ENCODE measurements around the gene RGS11. TPM values are rescaled to one million over a fixed set of nuclear protein-coding genes. Genes with fewer than 3 reads are reported as not detected.

Gene RGS11
- total RNA-seq, 2 donors from 2014 or later = 0.19 to 0.67 TPM

DNA sequence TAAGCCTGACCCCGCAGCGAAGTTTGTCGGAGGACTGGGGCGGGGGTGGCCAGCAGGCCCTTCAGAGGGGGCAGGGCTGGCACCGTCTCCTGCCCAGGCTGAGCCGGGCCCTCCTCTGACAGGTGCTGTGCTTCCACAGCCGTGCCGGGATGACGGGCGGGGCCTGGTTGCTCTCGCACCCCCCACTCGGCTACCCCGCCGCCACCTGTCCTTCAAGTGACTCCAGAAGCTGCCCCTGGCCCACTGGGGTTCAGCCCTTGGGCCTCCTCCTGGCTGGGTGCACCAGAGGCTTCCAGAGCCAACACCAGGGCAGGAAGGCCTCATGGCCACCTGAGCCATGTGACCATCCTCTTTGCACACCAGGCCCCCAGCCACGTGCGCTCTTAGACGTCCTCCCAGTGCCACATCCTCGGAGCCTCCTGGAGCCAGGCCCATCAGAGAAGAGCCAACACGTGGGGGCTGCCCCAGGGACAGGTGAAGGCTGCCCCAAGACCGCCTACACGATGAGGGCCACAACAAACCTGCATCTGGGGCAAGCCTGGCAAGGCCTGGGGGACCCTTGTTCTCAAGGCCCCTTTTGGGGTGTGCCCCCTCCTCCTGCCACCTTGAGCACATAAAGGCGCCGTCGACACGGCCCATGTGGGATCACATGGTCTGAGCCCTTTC, 14.4 kb upstream of the RGS11 start:
- Mint-ChIP-seq H3K27ac (no peak overlapping the region), H3K4me3 (no peak overlapping the region), H3K4me1 (ENCODE audit: low read depth) (no peaks in the 10 kb centered on the region), H3K9me3 (no peaks in the 10 kb centered on the region), H3K36me3 (ENCODE audit: insufficient read depth in 2 of 2) (peaks cover 2 to 10% of the 10 kb centered on the region in 2 donors), H3K27me3 (ENCODE audit: low read depth) (no peaks in the 10 kb centered on the region)
- no peak for DNase-seq
- ATAC-seq (replicated peaks in 1 of 2) = no peak

DNA sequence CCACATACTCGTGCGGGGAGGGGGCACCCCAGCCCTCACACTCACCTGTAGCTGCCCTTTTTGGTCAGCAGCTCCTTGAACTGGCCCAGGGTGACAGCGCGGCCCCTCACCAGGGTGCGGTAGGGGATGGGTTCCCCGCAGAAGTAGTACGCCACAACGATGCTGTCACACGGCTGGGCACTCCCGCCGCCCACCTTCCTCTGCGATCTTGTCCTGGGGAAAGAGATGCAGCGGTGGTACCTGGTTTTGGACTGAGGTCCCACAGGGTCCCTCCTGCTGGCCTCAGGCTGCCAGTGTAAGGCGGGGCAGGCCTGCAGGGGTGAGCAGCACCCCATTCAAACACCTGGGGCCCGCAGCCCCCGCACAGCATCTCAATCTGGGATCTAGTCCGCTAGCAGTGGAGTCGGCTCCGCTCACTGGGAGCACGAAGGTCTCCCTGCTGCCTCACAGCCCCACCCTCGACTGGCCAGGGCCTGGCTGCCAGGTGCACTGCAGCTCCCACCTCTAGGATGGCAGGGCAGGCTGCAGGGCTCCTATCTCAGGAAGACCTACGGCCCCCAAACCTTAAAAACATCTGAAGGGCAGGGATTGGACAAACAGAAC, 13.8 kb upstream of the RGS11 start:
- Mint-ChIP-seq H3K9me3 (no peaks in the 10 kb centered on the region), H3K36me3 (ENCODE audit: insufficient read depth in 2 of 2) (peaks cover 2 to 10% of the 10 kb centered on the region in 2 donors)

GRCh38 chr16:287981-288920, 12.5 kb upstream of the RGS11 start:
- Mint-ChIP-seq H3K9me3 (no peaks in the 10 kb centered on the region), H3K4me1 (ENCODE audit: low read depth) (no peaks in the 10 kb centered on the region), H3K27me3 (ENCODE audit: low read depth) (no peaks in the 10 kb centered on the region), H3K27ac (no peak overlapping the region), H3K36me3 (ENCODE audit: insufficient read depth in 2 of 2) (peaks cover 2 to 7% of the 10 kb centered on the region in 2 donors), H3K4me3 (no peak overlapping the region)
- ATAC-seq (replicated peaks in 1 of 2) (no peak), DNase-seq (no peak)

More for the DNA sequence above, 13.8 kb upstream of the RGS11 start:
- Mint-ChIP-seq H3K27ac (no peak overlapping the region), H3K27me3 (ENCODE audit: low read depth) (no peaks in the 10 kb centered on the region), H3K4me1 (ENCODE audit: low read depth) (no peaks in the 10 kb centered on the region), H3K4me3 (no peak overlapping the region)
- no peak for ATAC-seq (replicated peaks in 1 of 2)
- DNase-seq = no peak

GRCh38 chr16:287298-287811, 11.6 kb upstream of the RGS11 start:
- Mint-ChIP-seq H3K27ac (no peak overlapping the region), H3K4me1 (ENCODE audit: low read depth) (no peaks in the 10 kb centered on the region), H3K36me3 (ENCODE audit: insufficient read depth in 2 of 2) (peaks cover 0 to 4% of the 10 kb centered on the region in 2 donors), H3K4me3 (no peak overlapping the region), H3K9me3 (no peaks in the 10 kb centered on the region), H3K27me3 (ENCODE audit: low read depth) (no peaks in the 10 kb centered on the region)
- DNase-seq (no peak), ATAC-seq (replicated peaks in 1 of 2) (no peak)

DNA sequence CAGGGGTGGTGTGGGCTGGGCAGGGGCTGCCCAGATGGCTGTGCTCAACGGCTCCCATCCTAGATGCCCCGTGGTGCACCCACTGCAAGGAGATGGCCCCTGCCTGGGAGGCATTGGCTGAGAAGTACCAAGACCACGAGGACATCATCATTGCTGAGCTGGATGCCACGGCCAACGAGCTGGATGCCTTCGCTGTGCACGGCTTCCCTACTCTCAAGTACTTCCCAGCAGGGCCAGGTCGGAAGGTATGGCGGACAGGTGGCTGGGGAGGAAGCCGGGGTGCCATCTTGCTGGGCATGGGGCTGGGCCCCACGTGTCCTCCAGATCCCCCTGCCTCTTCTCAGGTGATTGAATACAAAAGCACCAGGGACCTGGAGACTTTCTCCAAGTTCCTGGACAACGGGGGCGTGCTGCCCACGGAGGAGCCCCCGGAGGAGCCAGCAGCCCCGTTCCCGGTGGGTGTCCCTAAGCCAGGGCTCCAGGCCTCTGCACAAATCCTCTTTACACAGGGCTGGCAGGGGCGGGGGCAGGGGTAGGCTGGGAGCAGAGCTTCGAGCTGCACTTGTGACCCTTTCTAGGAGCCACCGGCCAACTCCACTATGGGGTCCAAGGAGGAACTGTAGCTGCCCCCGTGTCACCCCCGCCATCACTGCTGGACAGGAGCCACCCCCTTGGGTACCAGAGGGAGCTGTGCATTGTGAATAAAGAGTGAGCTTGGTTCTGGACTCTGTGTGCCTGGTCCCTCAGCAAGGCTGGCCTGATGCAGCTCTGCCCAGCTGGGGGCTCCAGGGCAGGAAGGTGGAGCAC, 10.9 kb upstream of the RGS11 start:
- no peak overlapping the region for H3K27ac Mint-ChIP-seq
- H3K4me1 Mint-ChIP-seq (ENCODE audit: low read depth) = no peaks in the 10 kb centered on the region
- H3K9me3 Mint-ChIP-seq = no peaks in the 10 kb centered on the region
- no peak for DNase-seq
- H3K27me3 Mint-ChIP-seq (ENCODE audit: low read depth) = no peaks in the 10 kb centered on the region
- H3K4me3 Mint-ChIP-seq = no peak overlapping the region
- peaks cover 0 to 4% of the 10 kb centered on the region in 2 donors for H3K36me3 Mint-ChIP-seq (ENCODE audit: insufficient read depth in 2 of 2)
- no peak for ATAC-seq (replicated peaks in 1 of 2)

DNA sequence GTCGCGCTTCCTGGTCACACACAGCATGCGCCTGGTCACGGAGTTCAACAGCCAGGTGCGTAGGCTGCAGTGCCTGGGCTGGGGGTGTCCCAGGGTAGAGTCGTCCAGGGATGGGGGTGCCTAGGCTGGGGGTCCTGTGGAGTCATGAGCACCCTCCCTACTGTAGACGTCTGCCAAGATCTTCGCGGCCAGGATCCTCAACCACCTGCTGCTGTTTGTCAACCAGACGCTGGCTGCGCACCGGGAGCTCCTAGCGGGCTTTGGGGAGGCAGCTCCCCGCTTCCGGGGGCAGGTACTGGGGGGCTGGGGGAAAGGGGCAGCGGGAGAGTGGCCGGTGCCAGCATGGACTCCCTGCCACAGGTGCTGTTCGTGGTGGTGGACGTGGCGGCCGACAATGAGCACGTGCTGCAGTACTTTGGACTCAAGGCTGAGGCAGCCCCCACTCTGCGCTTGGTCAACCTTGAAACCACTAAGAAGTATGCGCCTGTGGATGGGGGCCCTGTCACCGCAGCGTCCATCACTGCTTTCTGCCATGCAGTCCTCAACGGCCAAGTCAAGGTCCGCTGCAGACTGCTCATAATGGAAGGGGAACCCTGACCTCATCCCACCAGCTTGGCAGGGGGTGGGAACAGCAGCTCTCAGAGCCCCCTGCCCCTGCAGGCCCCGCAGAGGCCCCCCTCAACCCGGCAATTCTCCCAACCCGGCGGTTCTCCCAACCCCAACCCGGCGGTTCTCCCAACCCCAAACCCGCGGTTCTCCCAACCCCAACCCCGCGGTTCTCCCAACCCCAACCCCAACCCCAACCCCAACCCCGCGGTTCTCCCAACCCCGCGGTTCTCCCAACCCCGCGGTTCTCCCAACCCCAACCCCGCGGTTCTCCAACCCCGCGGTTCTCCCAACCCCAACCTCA, 9.7 kb upstream of the RGS11 start:
- H3K4me1 Mint-ChIP-seq (ENCODE audit: low read depth) = no peaks in the 10 kb centered on the region
- no peaks in the 10 kb centered on the region for H3K9me3 Mint-ChIP-seq
- DNase-seq (no peak), ATAC-seq (replicated peaks in 1 of 2) (no peak)
- H3K27ac Mint-ChIP-seq = no peak overlapping the region
- H3K4me3 Mint-ChIP-seq = no peak overlapping the region
- H3K27me3 Mint-ChIP-seq (ENCODE audit: low read depth) = no peaks in the 10 kb centered on the region
- peaks cover 0 to 4% of the 10 kb centered on the region in 2 donors for H3K36me3 Mint-ChIP-seq (ENCODE audit: insufficient read depth in 2 of 2)

DNA sequence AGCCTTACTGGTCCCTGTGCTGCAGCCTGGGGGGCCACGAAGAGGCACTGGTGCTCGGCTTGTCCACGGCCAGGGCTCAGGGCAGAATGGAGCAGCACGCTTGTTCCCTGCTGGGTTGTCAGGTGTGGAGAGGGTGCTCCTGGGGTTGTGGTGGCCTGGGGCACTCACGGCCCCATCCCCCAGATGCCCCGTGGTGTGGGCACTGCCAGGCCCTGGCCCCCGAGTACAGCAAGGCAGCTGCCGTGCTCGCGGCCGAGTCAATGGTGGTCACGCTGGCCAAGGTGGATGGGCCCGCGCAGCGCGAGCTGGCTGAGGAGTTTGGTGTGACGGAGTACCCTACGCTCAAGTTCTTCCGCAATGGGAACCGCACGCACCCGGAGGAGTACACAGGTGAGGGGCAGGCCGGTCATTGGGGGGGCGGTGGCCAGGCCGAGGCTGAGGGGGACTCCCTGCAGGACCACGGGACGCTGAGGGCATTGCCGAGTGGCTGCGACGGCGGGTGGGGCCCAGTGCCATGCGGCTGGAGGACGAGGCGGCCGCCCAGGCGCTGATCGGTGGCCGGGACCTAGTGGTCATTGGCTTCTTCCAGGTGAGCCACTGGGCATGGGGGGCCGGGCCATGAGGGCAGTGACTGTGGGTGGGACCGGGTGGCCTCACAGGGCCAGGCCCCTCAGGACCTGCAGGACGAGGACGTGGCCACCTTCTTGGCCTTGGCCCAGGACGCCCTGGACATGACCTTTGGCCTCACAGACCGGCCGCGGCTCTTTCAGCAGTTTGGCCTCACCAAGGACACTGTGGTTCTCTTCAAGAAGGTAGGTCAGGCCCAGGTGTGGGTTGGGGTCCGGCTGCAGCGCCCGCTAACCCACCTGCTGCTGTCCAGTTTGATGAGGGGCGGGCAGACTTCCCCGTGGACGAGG, 8.7 kb upstream of the RGS11 start:
- no peak for ATAC-seq (replicated peaks in 1 of 2)
- no peak overlapping the region for H3K27ac Mint-ChIP-seq

DNA sequence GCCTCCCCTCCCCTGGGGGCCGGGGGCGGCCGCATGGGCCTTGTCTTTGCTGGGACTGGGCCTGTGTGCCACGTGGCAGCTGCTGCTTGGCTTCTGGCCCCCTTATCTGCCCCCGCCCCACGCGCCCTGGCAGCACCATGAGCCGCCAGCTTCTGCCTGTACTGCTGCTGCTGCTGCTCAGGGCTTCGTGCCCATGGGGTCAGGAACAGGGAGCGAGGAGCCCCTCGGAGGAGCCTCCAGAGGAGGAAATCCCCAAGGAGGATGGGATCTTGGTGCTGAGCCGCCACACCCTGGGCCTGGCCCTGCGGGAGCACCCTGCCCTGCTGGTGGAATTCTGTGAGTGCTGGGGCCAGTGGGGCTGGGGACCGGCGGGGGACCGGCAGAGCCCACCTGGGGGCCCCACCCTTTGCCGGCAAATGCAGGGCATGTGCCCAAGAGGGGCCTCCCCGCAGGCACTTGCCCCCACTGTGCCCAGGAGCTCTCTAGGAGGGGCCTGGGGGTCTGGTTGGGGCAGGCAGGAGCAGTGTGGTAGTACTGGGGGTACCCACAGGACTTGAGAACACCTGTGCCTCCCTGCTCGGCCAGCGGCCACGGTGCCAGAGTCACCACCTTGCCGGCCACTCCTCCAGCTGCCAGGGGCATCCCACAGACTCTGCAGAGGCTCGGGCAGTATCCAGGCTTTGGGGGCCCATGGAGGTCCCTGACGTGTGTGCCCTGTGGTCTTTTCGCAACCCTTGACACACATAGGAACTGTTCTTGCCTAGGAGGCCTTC, 7.5 kb upstream of the RGS11 start, which contains the start of gene PDIA2:
PDIA2 (plus strand) TSS at position 132 of the 773 bp plus-strand sequence; CDS start at position 138, 6 bp downstream.
- no peak for ATAC-seq (replicated peaks in 1 of 2)
- H3K4me3 Mint-ChIP-seq = no peak within 1 kb of the TSS

More for the DNA sequence above, 8.7 kb upstream of the RGS11 start:
- peaks cover under 1% of the 10 kb centered on the region for H3K27me3 Mint-ChIP-seq (ENCODE audit: low read depth)
- H3K9me3 Mint-ChIP-seq = no peaks in the 10 kb centered on the region
- peaks cover 0 to 4% of the 10 kb centered on the region in 2 donors for H3K36me3 Mint-ChIP-seq (ENCODE audit: insufficient read depth in 2 of 2)
- peaks cover under 1% of the 10 kb centered on the region for H3K4me1 Mint-ChIP-seq (ENCODE audit: low read depth)
- no peak overlapping the region for H3K4me3 Mint-ChIP-seq
- no peak for DNase-seq

DNA sequence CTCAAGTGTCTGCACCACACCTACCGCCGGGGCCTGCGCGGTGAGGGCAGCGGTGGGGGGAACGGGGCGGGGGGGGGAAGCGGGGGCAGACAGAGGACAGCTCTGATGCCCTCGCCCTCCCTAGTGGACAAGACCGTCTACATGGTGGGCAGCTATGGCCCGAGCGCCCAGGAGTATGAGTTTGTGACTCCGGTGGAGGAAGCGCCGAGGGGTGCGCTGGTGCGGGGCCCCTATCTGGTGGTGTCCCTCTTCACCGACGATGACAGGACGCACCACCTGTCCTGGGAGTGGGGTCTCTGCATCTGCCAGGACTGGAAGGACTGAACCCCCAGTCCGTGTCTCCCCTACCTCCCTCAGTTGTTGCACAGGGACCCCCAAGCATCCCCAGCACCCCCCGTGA, 6.7 kb upstream of the RGS11 start:
- Mint-ChIP-seq H3K4me1 (ENCODE audit: low read depth) (peaks cover 6% of the 10 kb centered on the region), H3K4me3 (no peak overlapping the region), H3K27me3 (ENCODE audit: low read depth) (peaks cover 7% of the 10 kb centered on the region), H3K36me3 (ENCODE audit: insufficient read depth in 2 of 2) (peaks cover 0 to 2% of the 10 kb centered on the region in 2 donors), H3K9me3 (no peaks in the 10 kb centered on the region), H3K27ac (no peak overlapping the region)
- no peak for DNase-seq
- ATAC-seq (replicated peaks in 1 of 2) = no peak

More for the DNA sequence above, 7.5 kb upstream of the RGS11 start, which contains the start of gene PDIA2:
- Mint-ChIP-seq H3K4me1 (ENCODE audit: low read depth) (peaks cover 6% of the 10 kb centered on the region), H3K9me3 (no peaks in the 10 kb centered on the region), H3K27ac (no peak within 1 kb of the TSS), H3K27me3 (ENCODE audit: low read depth) (peaks cover 7% of the 10 kb centered on the region), H3K36me3 (ENCODE audit: insufficient read depth in 2 of 2) (peaks cover 0 to 4% of the 10 kb centered on the region in 2 donors)
- no peak for DNase-seq

DNA sequence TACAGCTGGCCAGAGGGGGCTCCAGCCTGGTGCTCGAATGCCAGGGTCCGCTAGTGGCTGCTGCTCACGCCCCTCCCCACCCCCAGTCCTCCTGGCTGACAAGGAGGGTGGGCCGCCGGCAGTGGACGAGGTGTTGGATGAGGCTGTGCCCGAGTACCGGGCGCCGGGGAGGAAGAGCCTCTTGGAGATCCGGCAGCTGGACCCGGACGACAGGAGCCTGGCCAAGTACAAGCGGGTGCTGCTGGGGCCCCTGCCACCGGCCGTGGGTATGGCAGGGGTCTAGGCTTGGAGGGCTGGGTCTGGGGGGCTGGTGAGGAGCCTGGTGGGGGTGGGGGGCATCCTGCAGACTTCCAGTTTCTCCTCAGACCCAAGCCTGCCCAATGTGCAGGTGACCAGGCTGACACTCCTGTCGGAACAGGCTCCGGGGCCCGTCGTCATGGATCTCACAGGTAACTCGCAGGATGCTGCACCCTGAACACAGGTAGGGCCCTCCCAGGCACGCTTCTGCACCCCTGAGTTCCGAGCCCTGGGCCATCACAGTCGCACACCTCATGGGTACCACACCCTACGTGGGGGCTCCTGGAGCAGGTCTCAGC, 6.0 kb upstream of the RGS11 start:
- H3K27me3 Mint-ChIP-seq (ENCODE audit: low read depth) = peaks cover 14% of the 10 kb centered on the region
- no peak overlapping the region for H3K27ac Mint-ChIP-seq
- ATAC-seq (replicated peaks in 1 of 2) (no peak), DNase-seq (no peak)
- H3K4me1 Mint-ChIP-seq (ENCODE audit: low read depth) = peaks cover 6% of the 10 kb centered on the region
- H3K36me3 Mint-ChIP-seq (ENCODE audit: insufficient read depth in 2 of 2) = peaks cover 0 to 2% of the 10 kb centered on the region in 2 donors
- no peak overlapping the region for H3K4me3 Mint-ChIP-seq
- no peaks in the 10 kb centered on the region for H3K9me3 Mint-ChIP-seq
